GM19023 (cell line): ENCODE results near the gene ITGB2.
A peak's percentile ranks its signal among the peaks of the same experiment; 100 is the strongest.
"Not testable (repeated sequence)": the region's sequence is repeated elsewhere in the genome, so short reads cannot be mapped to it uniquely, and the experiment has no call there.

Source experiments
- ATAC-seq: cut with Tn5 transposase; IDR thresholded peaks from one replicate; pipeline ENCODE4 v1.9.1; 2021; ENCODE audit warnings: mild to moderate bottlenecking, moderate library complexity; ENCODE audit not compliant: unreplicated experiment

ITGB2 gene

GRCh38 chr21:44927587-44928461, 7.1 kb upstream of the ITGB2 start:
- no peak for ATAC-seq

- ATAC-seq: no peak
Measured at GRCh38 chr21:44927259-44927586, 6.5 kb upstream of the ITGB2 start.

- no peak for ATAC-seq
Measured at GRCh38 chr21:44926331-44927101, 5.8 kb upstream of the ITGB2 start.

- no peak for ATAC-seq
Measured at GRCh38 chr21:44925378-44925755, 4.7 kb upstream of the ITGB2 start.

- ATAC-seq: no peak
Measured at GRCh38 chr21:44924606-44925377, 4.1 kb upstream of the ITGB2 start.

GRCh38 chr21:44923480-44924084, 2.9 kb upstream of the ITGB2 start:
- ATAC-seq: no peak

- ATAC-seq: no peak
Measured at GRCh38 chr21:44921928-44922327, 1.2 kb upstream of the ITGB2 start.

- no peak for ATAC-seq
Measured at GRCh38 chr21:44919913-44920693, 596 bp downstream of the ITGB2 start.

- no peak for ATAC-seq
Measured at GRCh38 chr21:44919111-44919912, 1.4 kb downstream of the ITGB2 start.

GRCh38 chr21:44918581-44919033, 2.1 kb downstream of the ITGB2 start:
- ATAC-seq: no peak

GRCh38 chr21:44918107-44918470, 2.6 kb downstream of the ITGB2 start:
- ATAC-seq: no peak

GRCh38 chr21:44917446-44918106, 3.1 kb downstream of the ITGB2 start:
- no peak for ATAC-seq

- no peak for ATAC-seq
Measured at GRCh38 chr21:44916965-44917364, 3.7 kb downstream of the ITGB2 start.

- peak; percentile 57 for ATAC-seq
Measured at GRCh38 chr21:44914176-44914874, 6.4 kb downstream of the ITGB2 start.

GRCh38 chr21:44913425-44914175, 7.1 kb downstream of the ITGB2 start:
- no peak for ATAC-seq

GRCh38 chr21:44912506-44913412, 7.9 kb downstream of the ITGB2 start:
- not testable (repeated sequence) for ATAC-seq

- ATAC-seq: no peak
Measured at GRCh38 chr21:44912158-44912473, 8.6 kb downstream of the ITGB2 start.
